ENCODE data around the gene PRM2. TPM values are rescaled to one million over a fixed set of nuclear protein-coding genes. Genes with fewer than 3 reads are reported as not detected.
"Not testable (repeated sequence)": the region's sequence is repeated elsewhere in the genome, so short reads cannot be mapped to it uniquely, and the experiment has no call there.

Gene PRM2
- total RNA-seq, 5 donors from 2014 or later (not counting 1 experiment from before 2014, with no cell fraction given) = not detected

GRCh38 chr16:11301645-11302501, 25.6 kb upstream of the PRM2 start:
- ChIA-PET CTCF (interaction anchor here in 1 of 2 donors (0.7 kb wide), 1 partner anchor 47 kb away, joined by 4 read pairs; no protein-coding TSS in a partner anchor), POLR2A (no interaction called here)
- no peak for DNase-seq
- Histone ChIP-seq H3K4me3 (ENCODE audit: control insufficient read depth in 1 of 2, extremely low read depth in 1 of 2, low read length in 1 of 2) (no peak overlapping the region), H3K27ac (ENCODE audit: low read length) (no peak overlapping the region), H3K27me3 (replicated peaks in 1 of 2; ENCODE audit: control insufficient read depth in 2 of 2, extremely low read depth in 1 of 2, insufficient read depth in 2 of 2, low read length in 1 of 2) (peaks cover 0 to 6% of the 10 kb centered on the region in 2 experiments), H3K36me3 (ENCODE audit: control insufficient read depth in 2 of 2, extremely low read depth in 1 of 2, insufficient read depth in 1 of 2, low read length in 1 of 2) (no peaks in the 10 kb centered on the region), H3K9me3 (no peaks in the 10 kb centered on the region), H3K4me1 (ENCODE audit: control insufficient read depth in 1 of 2, extremely low read depth in 1 of 2, insufficient read depth in 2 of 2, low read length in 2 of 2) (peaks cover 19 to 23% of the 10 kb centered on the region in 2 experiments)
- no peaks in the 10 kb centered on the region for H3K9me3 Mint-ChIP-seq
- no CpG with 5 or more reads among the region's 4 CpGs for WGBS (ENCODE audit: insufficient coverage)
- H3K4me1 Mint-ChIP-seq = peaks cover 20 to 25% (median 25%) of the 10 kb centered on the region in 3 donors
- no peak overlapping the region for H3K4me3 Mint-ChIP-seq
- no peak for ATAC-seq (replicated peaks in 1 of 4)
- H3K27ac Mint-ChIP-seq = no peak overlapping the region
- no peaks in the 10 kb centered on the region for H3K27me3 Mint-ChIP-seq
- H3K36me3 Mint-ChIP-seq = no peaks in the 10 kb centered on the region

- H3K4me3 ChIP-seq (ENCODE audit: control insufficient read depth in 1 of 2, extremely low read depth in 1 of 2, low read length in 1 of 2) = no peak overlapping the region
- Mint-ChIP-seq H3K36me3 (no peaks in the 10 kb centered on the region), H3K9me3 (no peaks in the 10 kb centered on the region), H3K4me1 (peaks cover 25 to 30% (median 27%) of the 10 kb centered on the region in 3 donors), H3K27me3 (no peaks in the 10 kb centered on the region), H3K27ac (no peak overlapping the region), H3K4me3 (no peak overlapping the region)
- WGBS (ENCODE audit: insufficient coverage) = 88% methylated on average over 7 of the region's 7 CpGs
- H3K36me3 ChIP-seq (ENCODE audit: control insufficient read depth in 2 of 2, extremely low read depth in 1 of 2, insufficient read depth in 1 of 2, low read length in 1 of 2) = no peaks in the 10 kb centered on the region
- no peak overlapping the region for H3K27ac ChIP-seq (ENCODE audit: low read length)
- CTCF ChIA-PET = no interaction called here
- POLR2A ChIA-PET = no interaction called here
- H3K9me3 ChIP-seq = no peaks in the 10 kb centered on the region
- DNase-seq = no peak
- H3K27me3 ChIP-seq (replicated peaks in 1 of 2; ENCODE audit: control insufficient read depth in 2 of 2, extremely low read depth in 1 of 2, insufficient read depth in 2 of 2, low read length in 1 of 2) = peaks cover 0 to 12% of the 10 kb centered on the region in 2 experiments
- no peak for ATAC-seq (replicated peaks in 1 of 4)
- H3K4me1 ChIP-seq (ENCODE audit: control insufficient read depth in 1 of 2, extremely low read depth in 1 of 2, insufficient read depth in 2 of 2, low read length in 2 of 2) = peaks cover 22 to 32% of the 10 kb centered on the region in 2 experiments
These were observed 24.2 kb upstream of the PRM2 start for GRCh38 chr16:11300560-11300892.

DNA sequence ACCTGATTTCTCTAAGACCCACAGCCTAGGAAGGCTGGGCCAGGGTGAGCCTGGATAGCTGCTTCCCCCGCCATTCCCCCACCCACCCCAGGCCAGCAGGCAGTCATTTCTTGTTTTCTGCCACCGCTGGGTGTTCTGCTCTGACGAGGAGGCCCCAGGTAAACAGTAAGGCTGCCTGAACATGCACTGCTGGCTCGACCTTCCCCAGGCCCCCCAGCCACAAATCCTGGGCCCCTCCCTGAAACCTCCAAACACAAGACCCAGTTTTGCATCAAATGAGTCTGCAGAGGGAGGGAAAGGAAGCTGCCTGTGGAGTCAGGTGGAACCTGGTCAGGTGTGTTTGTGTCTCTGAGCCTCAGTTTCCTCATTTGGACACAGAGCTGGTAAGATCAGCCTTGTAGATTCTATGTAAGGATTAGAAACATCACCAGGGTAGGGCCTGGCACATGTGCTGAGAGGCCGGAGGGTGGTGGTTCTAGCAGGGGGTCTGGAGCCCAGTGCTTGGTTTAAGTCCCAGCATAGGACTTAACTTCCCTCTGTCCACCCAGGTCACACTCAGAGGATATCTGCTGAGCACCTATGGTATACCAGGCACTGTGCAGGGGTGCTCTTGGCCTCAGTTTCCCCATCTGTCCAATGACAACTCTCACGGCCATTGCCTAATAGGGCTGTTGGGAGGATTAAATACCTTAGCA, 23.7 kb upstream of the PRM2 start:
- Mint-ChIP-seq H3K27me3 (no peaks in the 10 kb centered on the region), H3K27ac (no peak overlapping the region), H3K4me3 (no peak overlapping the region), H3K36me3 (no peaks in the 10 kb centered on the region), H3K4me1 (peaks cover 25 to 30% (median 27%) of the 10 kb centered on the region in 3 donors), H3K9me3 (no peaks in the 10 kb centered on the region)
- peaks cover 22 to 32% of the 10 kb centered on the region in 2 experiments for H3K4me1 ChIP-seq (ENCODE audit: control insufficient read depth in 1 of 2, extremely low read depth in 1 of 2, insufficient read depth in 2 of 2, low read length in 2 of 2)
- POLR2A ChIA-PET = no interaction called here
- CTCF ChIA-PET = no interaction called here
- no peaks in the 10 kb centered on the region for H3K36me3 ChIP-seq (ENCODE audit: control insufficient read depth in 2 of 2, extremely low read depth in 1 of 2, insufficient read depth in 1 of 2, low read length in 1 of 2)
- peaks cover 0 to 11% of the 10 kb centered on the region in 2 experiments for H3K27me3 ChIP-seq (replicated peaks in 1 of 2; ENCODE audit: control insufficient read depth in 2 of 2, extremely low read depth in 1 of 2, insufficient read depth in 2 of 2, low read length in 1 of 2)
- no peak overlapping the region for H3K27ac ChIP-seq (ENCODE audit: low read length)
- ATAC-seq (replicated peaks in 1 of 4) (no peak), DNase-seq (no peak)
- no peak overlapping the region for H3K4me3 ChIP-seq (ENCODE audit: control insufficient read depth in 1 of 2, extremely low read depth in 1 of 2, low read length in 1 of 2)
- H3K9me3 ChIP-seq = no peaks in the 10 kb centered on the region
- no CpG with 5 or more reads among the region's 6 CpGs for WGBS (ENCODE audit: insufficient coverage)

GRCh38 chr16:11298950-11299547, 22.8 kb upstream of the PRM2 start:
- Mint-ChIP-seq H3K4me3 (peak overlapping the region in 1 of 3 donors; percentile 75), H3K4me1 (peaks cover 25 to 30% (median 28%) of the 10 kb centered on the region in 3 donors)
- peak in 3 of 35 experiments; percentile 13 to 19 (median 14) for DNase-seq

GRCh38 chr16:11298143-11298900, 22.0 kb upstream of the PRM2 start:
- CTCF ChIA-PET = interaction anchor here (0.6 to 1.1 kb wide), 5 partner anchors 37 to 334 kb away, joined by 3 to 4 read pairs (median 4); partner anchors contain the start of gene SOCS1 (in 1 of the 2)
- H3K36me3 ChIP-seq (ENCODE audit: control insufficient read depth in 2 of 2, extremely low read depth in 1 of 2, insufficient read depth in 1 of 2, low read length in 1 of 2) = no peaks in the 10 kb centered on the region

More at GRCh38 chr16:11298950-11299547, 22.8 kb upstream of the PRM2 start:
- peaks cover 0 to 10% of the 10 kb centered on the region in 2 experiments for H3K27me3 ChIP-seq (replicated peaks in 1 of 2; ENCODE audit: control insufficient read depth in 2 of 2, extremely low read depth in 1 of 2, insufficient read depth in 2 of 2, low read length in 1 of 2)
- H3K9me3 ChIP-seq; H3K4me3 ChIP-seq (ENCODE audit: control insufficient read depth in 1 of 2, extremely low read depth in 1 of 2, low read length in 1 of 2); H3K27ac ChIP-seq (ENCODE audit: low read length); POLR2A ChIA-PET; H3K36me3 Mint-ChIP-seq; H3K9me3 Mint-ChIP-seq; H3K36me3 ChIP-seq (ENCODE audit: control insufficient read depth in 2 of 2, extremely low read depth in 1 of 2, insufficient read depth in 1 of 2, low read length in 1 of 2); H3K27me3 Mint-ChIP-seq: not testable (repeated sequence)
- CTCF ChIA-PET = interaction anchor here in 1 of 2 donors (0.6 to 1.1 kb wide), 3 partner anchors 38 to 334 kb away, joined by 3 to 4 read pairs (median 3); partner anchors contain the start of gene SOCS1
- 77% methylated on average over 7 of the region's 13 CpGs for WGBS (ENCODE audit: insufficient coverage)
- H3K27ac Mint-ChIP-seq = peak overlapping the region; percentile 40 to 83
- peak in 1 of 4 experiments; percentile 25 for ATAC-seq (replicated peaks in 1 of 4)
- peaks cover 22 to 32% of the 10 kb centered on the region in 2 experiments for H3K4me1 ChIP-seq (ENCODE audit: control insufficient read depth in 1 of 2, extremely low read depth in 1 of 2, insufficient read depth in 2 of 2, low read length in 2 of 2)

More at GRCh38 chr16:11298143-11298900, 22.0 kb upstream of the PRM2 start:
- Mint-ChIP-seq H3K27me3 (no peaks in the 10 kb centered on the region), H3K27ac (peak overlapping the region; percentile 52 to 83), H3K36me3 (no peaks in the 10 kb centered on the region), H3K4me3 (peak overlapping the region in 2 of 3 donors; percentile 72 to 75), H3K4me1 (peaks cover 27 to 35% (median 30%) of the 10 kb centered on the region in 3 donors), H3K9me3 (no peaks in the 10 kb centered on the region)
- Histone ChIP-seq H3K27ac (ENCODE audit: low read length) (no peak overlapping the region), H3K27me3 (replicated peaks in 1 of 2; ENCODE audit: control insufficient read depth in 2 of 2, extremely low read depth in 1 of 2, insufficient read depth in 2 of 2, low read length in 1 of 2) (peaks cover 0 to 13% of the 10 kb centered on the region in 2 experiments), H3K9me3 (no peaks in the 10 kb centered on the region), H3K4me1 (ENCODE audit: control insufficient read depth in 1 of 2, extremely low read depth in 1 of 2, insufficient read depth in 2 of 2, low read length in 2 of 2) (peaks cover 24 to 32% of the 10 kb centered on the region in 2 experiments), H3K4me3 (ENCODE audit: control insufficient read depth in 1 of 2, extremely low read depth in 1 of 2, low read length in 1 of 2) (no peak overlapping the region)
- WGBS (ENCODE audit: insufficient coverage) = 100% methylated on average over 1 of the region's 5 CpGs
- POLR2A ChIA-PET = interaction anchor here in 1 of 2 donors (0.6 kb wide), 1 partner anchor 42 kb away, joined by 3 read pairs; no protein-coding TSS in a partner anchor
- DNase-seq (no peak), ATAC-seq (replicated peaks in 1 of 4) (no peak)
